ENCODE results near the gene KDM2A.

Gene KDM2A

GRCh38 chr11:67118801-67119584 lies at the start of gene KDM2A:
Gene KDM2A (plus strand): TSS chr11:67119263. CDS start chr11:67121317, 2,054 bp downstream.
- DNase-seq, result peak; percentile 100

- DNase-seq, result peak; percentile 71
Observed at GRCh38 chr11:67071420-67072284, 47.4 kb upstream of the KDM2A start.

- no peak for DNase-seq
Observed at GRCh38 chr11:67072295-67072694, 46.8 kb upstream of the KDM2A start.

GRCh38 chr11:67073908-67074307 lies 45.2 kb upstream of the KDM2A start:
- no peak for DNase-seq

- no peak for DNase-seq
Observed at GRCh38 chr11:67076202-67076601, 42.9 kb upstream of the KDM2A start.

GRCh38 chr11:67079065-67079705 lies 39.9 kb upstream of the KDM2A start:
- DNase-seq, result no peak

- no peak for DNase-seq
Observed at GRCh38 chr11:67082071-67082791, 36.8 kb upstream of the KDM2A start.

GRCh38 chr11:67083786-67084366 lies 35.2 kb upstream of the KDM2A start:
- no peak for DNase-seq

- DNase-seq, result no peak
Observed at GRCh38 chr11:67085617-67086016, 33.4 kb upstream of the KDM2A start.

GRCh38 chr11:67090717-67091116 lies 28.3 kb upstream of the KDM2A start:
- DNase-seq, result no peak

- DNase-seq, result no peak
Observed at GRCh38 chr11:67095214-67095507, 23.9 kb upstream of the KDM2A start.

GRCh38 chr11:67098799-67099429 lies 20.1 kb upstream of the KDM2A start:
- DNase-seq, result no peak

- no peak for DNase-seq
Observed at GRCh38 chr11:67099831-67100324, 19.2 kb upstream of the KDM2A start.

GRCh38 chr11:67102664-67103063 lies 16.4 kb upstream of the KDM2A start:
- DNase-seq, result no peak

- DNase-seq, result no peak
Observed at GRCh38 chr11:67105964-67106363, 13.1 kb upstream of the KDM2A start.

GRCh38 chr11:67111261-67111660 lies 7.8 kb upstream of the KDM2A start:
- peak; percentile 53 for DNase-seq

GRCh38 chr11:67113231-67113721 lies 5.8 kb upstream of the KDM2A start:
- no peak for DNase-seq

GRCh38 chr11:67114275-67114896 lies 4.7 kb upstream of the KDM2A start:
- no peak for DNase-seq

GRCh38 chr11:67116758-67117105 lies 2.3 kb upstream of the KDM2A start:
- no peak for DNase-seq

GRCh38 chr11:67117176-67117575 lies 1.9 kb upstream of the KDM2A start:
- DNase-seq, result no peak

GRCh38 chr11:67117672-67118180 lies 1.3 kb upstream of the KDM2A start:
- DNase-seq, result peak; percentile 65
